OCI-LY1 (cell line): ENCODE results near the gene LRIG3.

Experiments
- H2AFZ ChIP-seq: fragments of 200-600 bp; sonication (generic), shearing (Covaris generic); 2 replicates; pipeline ENCODE4 v1.6.0; 2014; ENCODE audit warnings: antibody characterized with exemption, mild to moderate bottlenecking, low read length
- H3F3A ChIP-seq: fragments of 200-600 bp; sonication (generic), shearing (Covaris generic); 2 replicates; pipeline ENCODE4 v1.6.0; 2014; ENCODE audit warnings: mild to moderate bottlenecking, antibody characterized with exemption, low read length, moderate library complexity; ENCODE audit not compliant: insufficient read depth
- H3K27ac ChIP-seq: fragments of 200-600 bp; sonication (generic); 2 replicates; pipeline ENCODE4 v1.5.1; 2014; ENCODE audit warnings: low read length, mixed run types, mild to moderate bottlenecking, low read depth; ENCODE audit not compliant: poor library complexity, severe bottlenecking
- H3K27me3 ChIP-seq: fragments of 200-600 bp; sonication (generic); 2 replicates; pipeline ENCODE4 v1.6.0; 2014; ENCODE audit warnings: antibody characterized with exemption, mild to moderate bottlenecking, low read length, moderate library complexity; ENCODE audit not compliant: insufficient read depth
- H3K36me3 ChIP-seq: fragments of 200-600 bp; sonication (generic); 2 replicates; pipeline ENCODE4 v1.6.1; 2014; ENCODE audit warnings: mild to moderate bottlenecking, antibody characterized with exemption, low read length, moderate library complexity, mixed read lengths; ENCODE audit not compliant: insufficient read depth
- H3K4me1 ChIP-seq: fragments of 200-600 bp; sonication (generic); 2 replicates; pipeline ENCODE4 v1.5.1; 2014; ENCODE audit warnings: mild to moderate bottlenecking, low read length, moderate library complexity; ENCODE audit not compliant: insufficient read depth, severe bottlenecking
- H3K4me2 ChIP-seq: fragments of 200-600 bp; sonication (generic), shearing (Covaris generic); 2 replicates; pipeline ENCODE4 v1.6.1; 2014; ENCODE audit warnings: low read length
- H3K4me3 ChIP-seq: fragments of 200-600 bp; sonication (generic); 2 replicates; pipeline ENCODE4 v1.5.1; 2014; ENCODE audit warnings: low read length, low read depth, mild to moderate bottlenecking, mixed read lengths; ENCODE audit not compliant: poor library complexity, severe bottlenecking
- H3K79me2 ChIP-seq: fragments of 200-600 bp; shearing (Covaris generic); 2 replicates; pipeline ENCODE4 v1.6.1; 2016; ENCODE audit warnings: mixed run types, low read length, mixed read lengths; ENCODE audit not compliant: insufficient read depth
- H3K9ac ChIP-seq: fragments of 200-600 bp; sonication (generic), shearing (Covaris generic); 2 replicates; pipeline ENCODE4 v1.6.1; 2014; ENCODE audit warnings: mild to moderate bottlenecking, low read length, mixed read lengths
- H3K9me2 ChIP-seq: fragments of 200-600 bp; sonication (generic), shearing (Covaris generic); 2 replicates; pipeline ENCODE4 v1.6.1; 2014; ENCODE audit warnings: low read depth, mild to moderate bottlenecking, low read length, mixed read lengths
- H3K9me3 ChIP-seq: fragments of 200-600 bp; shearing (Covaris generic); 2 replicates; pipeline ENCODE4 v1.6.1; 2014; ENCODE audit warnings: low read length, mixed read lengths
- H4K20me1 ChIP-seq: fragments of 200-600 bp; sonication (generic), shearing (Covaris generic); 2 replicates; pipeline ENCODE4 v1.6.0; 2016; ENCODE audit warnings: mild to moderate bottlenecking, low read length; ENCODE audit not compliant: insufficient read depth
- EZH2 ChIP-seq: fragments of 200-600 bp; sonication (generic), shearing (Covaris generic); IDR thresholded peaks from 2 replicates; pipeline ENCODE4 v1.8.0; 2017; ENCODE audit warnings: borderline replicate concordance, mixed run types, mild to moderate bottlenecking, antibody characterized with exemption, low read length, moderate library complexity, mixed read lengths
- TF ChIP-seq, protein P1 (sequence below): fragments of 200-600 bp; sonication (generic), shearing (Covaris generic); IDR thresholded peaks from 2 replicates; pipeline ENCODE4 v1.5.1; 2017; ENCODE audit warnings: mild to moderate bottlenecking, antibody characterized with exemption, low read length, moderate library complexity, mixed read lengths

The LRIG3 gene

DNA sequence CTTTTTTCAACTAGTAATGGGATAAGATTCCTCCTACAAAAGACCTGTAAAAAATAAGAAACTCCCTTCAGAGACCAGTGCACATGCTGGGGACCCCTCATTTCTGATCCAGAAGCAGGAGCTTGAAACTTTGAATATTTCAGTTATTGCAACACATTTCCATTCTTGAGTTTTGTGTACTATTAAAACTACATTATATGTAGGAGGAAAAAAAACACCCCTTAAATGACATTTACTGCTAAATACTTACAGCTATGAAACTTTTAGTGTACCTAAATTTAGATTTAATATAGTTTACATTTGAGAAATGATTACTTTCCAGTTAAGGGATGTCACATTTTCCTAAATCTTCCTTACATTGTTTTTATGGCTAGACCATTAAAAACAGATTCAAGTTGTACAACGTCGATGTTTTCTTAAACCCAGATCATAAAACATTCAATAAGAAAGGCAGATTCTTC lies 4.1 kb downstream of the LRIG3 start:
- Histone ChIP-seq H3K79me2 (no peaks in the 10 kb centered on the region), H3K36me3 (no peaks in the 10 kb centered on the region), H3K4me3 (no peak overlapping the region), H3K9me3 (no peaks in the 10 kb centered on the region), H3K27me3 (no peaks in the 10 kb centered on the region), H3K9me2 (no peaks in the 10 kb centered on the region), H3F3A (no peaks in the 10 kb centered on the region), H3K27ac (no peak overlapping the region), H2AFZ (no peak overlapping the region), H3K9ac (no peak overlapping the region), H3K4me2 (no peak overlapping the region), H3K4me1 (no peaks in the 10 kb centered on the region), H4K20me1 (no peaks in the 10 kb centered on the region)
- TF ChIP-seq EZH2: no peak
- TF ChIP-seq, protein P1, sequence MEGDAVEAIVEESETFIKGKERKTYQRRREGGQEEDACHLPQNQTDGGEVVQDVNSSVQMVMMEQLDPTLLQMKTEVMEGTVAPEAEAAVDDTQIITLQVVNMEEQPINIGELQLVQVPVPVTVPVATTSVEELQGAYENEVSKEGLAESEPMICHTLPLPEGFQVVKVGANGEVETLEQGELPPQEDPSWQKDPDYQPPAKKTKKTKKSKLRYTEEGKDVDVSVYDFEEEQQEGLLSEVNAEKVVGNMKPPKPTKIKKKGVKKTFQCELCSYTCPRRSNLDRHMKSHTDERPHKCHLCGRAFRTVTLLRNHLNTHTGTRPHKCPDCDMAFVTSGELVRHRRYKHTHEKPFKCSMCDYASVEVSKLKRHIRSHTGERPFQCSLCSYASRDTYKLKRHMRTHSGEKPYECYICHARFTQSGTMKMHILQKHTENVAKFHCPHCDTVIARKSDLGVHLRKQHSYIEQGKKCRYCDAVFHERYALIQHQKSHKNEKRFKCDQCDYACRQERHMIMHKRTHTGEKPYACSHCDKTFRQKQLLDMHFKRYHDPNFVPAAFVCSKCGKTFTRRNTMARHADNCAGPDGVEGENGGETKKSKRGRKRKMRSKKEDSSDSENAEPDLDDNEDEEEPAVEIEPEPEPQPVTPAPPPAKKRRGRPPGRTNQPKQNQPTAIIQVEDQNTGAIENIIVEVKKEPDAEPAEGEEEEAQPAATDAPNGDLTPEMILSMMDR: no peak

DNA sequence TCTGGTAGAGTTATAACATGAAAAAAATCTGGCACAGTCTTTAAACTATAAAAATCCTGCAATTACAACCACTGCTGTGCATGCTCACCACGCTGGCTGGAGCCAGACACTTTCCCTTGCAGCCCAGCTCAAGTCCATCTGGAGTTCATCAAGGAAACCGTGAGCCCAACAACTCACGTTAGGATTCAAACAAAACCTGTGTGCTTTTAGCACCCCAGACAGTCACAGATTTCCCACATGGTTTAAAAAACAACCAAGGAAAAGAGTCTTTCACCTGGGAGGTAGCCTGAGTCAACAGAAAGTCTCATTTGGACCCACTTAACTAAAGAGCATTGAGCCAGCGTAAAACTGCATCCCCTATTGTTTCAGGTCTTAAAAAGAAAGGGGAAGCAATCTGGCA lies 4.7 kb downstream of the LRIG3 start:
- no peak overlapping the region for H3K4me3 ChIP-seq
- H3F3A ChIP-seq: no peaks in the 10 kb centered on the region
- no peaks in the 10 kb centered on the region for H3K4me1 ChIP-seq
- no peak overlapping the region for H3K4me2 ChIP-seq
- no peaks in the 10 kb centered on the region for H3K36me3 ChIP-seq
- H3K9me2 ChIP-seq: no peaks in the 10 kb centered on the region
- no peak overlapping the region for H2AFZ ChIP-seq
- H3K79me2 ChIP-seq: no peaks in the 10 kb centered on the region
- H3K9ac ChIP-seq: no peak overlapping the region
- H3K27me3 ChIP-seq: no peaks in the 10 kb centered on the region
- no peaks in the 10 kb centered on the region for H4K20me1 ChIP-seq
- TF ChIP-seq, protein P1: no peak
- no peak for TF ChIP-seq EZH2
- H3K9me3 ChIP-seq: no peaks in the 10 kb centered on the region
- H3K27ac ChIP-seq: no peak overlapping the region

DNA sequence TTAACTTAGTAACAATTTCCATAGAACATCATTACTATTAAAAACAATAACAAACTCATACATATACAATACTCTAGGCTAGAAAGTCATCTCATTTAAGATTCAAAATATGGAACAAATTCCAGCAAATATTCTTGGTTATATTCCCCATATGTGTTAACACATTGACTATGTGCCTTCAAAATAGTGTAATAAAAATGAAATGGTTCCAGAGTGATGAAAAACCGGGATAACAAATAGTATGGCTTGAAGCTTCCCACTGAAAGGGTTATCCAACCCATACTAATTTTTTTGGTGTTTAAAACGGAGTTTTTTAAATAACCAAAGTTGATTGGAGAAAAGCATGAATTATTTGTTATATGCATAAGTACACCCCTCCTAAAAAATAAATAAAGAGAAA lies 5.3 kb downstream of the LRIG3 start:
- H3K9ac ChIP-seq: no peak overlapping the region
- H3K4me3 ChIP-seq: no peak overlapping the region
- no peaks in the 10 kb centered on the region for H3K27me3 ChIP-seq
- H3K27ac ChIP-seq: no peak overlapping the region
- no peaks in the 10 kb centered on the region for H3K9me2 ChIP-seq
- H3K79me2 ChIP-seq: no peaks in the 10 kb centered on the region
- no peaks in the 10 kb centered on the region for H3K36me3 ChIP-seq
- H3F3A ChIP-seq: no peaks in the 10 kb centered on the region
- TF ChIP-seq EZH2: no peak
- TF ChIP-seq, protein P1: no peak
- no peak overlapping the region for H3K4me2 ChIP-seq
- H3K9me3 ChIP-seq: no peaks in the 10 kb centered on the region
- no peaks in the 10 kb centered on the region for H3K4me1 ChIP-seq
- no peak overlapping the region for H2AFZ ChIP-seq
- H4K20me1 ChIP-seq: no peaks in the 10 kb centered on the region
